Spleen (tissue), 13 donors: ENCODE data around the gene ANO2. TPM values are rescaled to one million over a fixed set of nuclear protein-coding genes. Genes with fewer than 3 reads are reported as not detected.

Experiments
- DNase-seq: peaks from one replicate; pipeline ENCODE4 v3.0.0-alpha.2; 2020
- H3K27ac ChIP-seq, 8 donors: fragments of 200-600 bp; sonication (generic) in 7 of 8; 1 replicate in 4 of 8; 2 replicates in 4 of 8; pipeline versions ENCODE4 v1.5.0 to v1.8.0; 2016 to 2021; ENCODE audit warnings: inconsistent platforms in 4 of 8, mild to moderate bottlenecking in 4 of 8, moderate library complexity in 1 of 8
- H3K27me3 ChIP-seq, 7 donors: fragments of 200-600 bp; sonication (generic) in 6 of 7; replicated peaks in 1 of 7; 1 replicate in 4 of 7; 2 replicates in 3 of 7; pipeline versions ENCODE4 v1.5.0 to v1.8.0; 2016 to 2021; ENCODE audit warnings: inconsistent platforms in 3 of 7, mild to moderate bottlenecking in 1 of 7
- H3K36me3 ChIP-seq, 6 donors: fragments of 200-600 bp; sonication (generic) in 5 of 6; 1 replicate in 4 of 6; 2 replicates in 2 of 6; pipeline versions ENCODE4 v1.5.0 to v1.8.0; 2016 to 2021; ENCODE audit warnings: inconsistent platforms in 2 of 6
- H3K4me1 ChIP-seq, 6 donors: fragments of 200-600 bp; sonication (generic) in 5 of 6; 1 replicate in 3 of 6; 2 replicates in 3 of 6; pipeline versions ENCODE4 v1.5.0 to v1.8.0; 2016 to 2021; ENCODE audit warnings: inconsistent platforms in 3 of 6
- H3K4me3 ChIP-seq, 8 donors: fragments of 200-600 bp; sonication (generic) in 7 of 8; 1 replicate in 4 of 8; 2 replicates in 4 of 8; pipeline versions ENCODE4 v1.5.0 to v1.8.0; 2016 to 2021; ENCODE audit warnings: inconsistent platforms in 4 of 8, mild to moderate bottlenecking in 4 of 8, moderate library complexity in 2 of 8
- H3K9me3 ChIP-seq, 8 donors: fragments of 200-600 bp; sonication (generic) in 7 of 8; 1 replicate in 4 of 8; 2 replicates in 4 of 8; pipeline versions ENCODE4 v1.5.0 to v1.8.0; 2016 to 2021; ENCODE audit warnings: inconsistent platforms in 4 of 8
- CTCF ChIP-seq, 11 experiments: fragments of 200-600 bp in 7 of 11; fragments of 450-650 bp in 4 of 11; sonication (generic) in 4 of 11; IDR thresholded peaks in 8 of 11; conservative IDR thresholded peaks in 3 of 11; 1 replicate in 7 of 11; 2 replicates in 4 of 11; pipeline versions ENCODE4 v1.4.0 to v1.8.0; 2016 to 2021; ENCODE audit warnings: antibody characterized with exemption in 11 of 11, inconsistent platforms in 4 of 11, mild to moderate bottlenecking in 1 of 11
- POLR2A ChIP-seq, 3 donors: fragments of 450-650 bp; IDR thresholded peaks; one replicate each; pipeline ENCODE4 v1.5.1; 2017; ENCODE audit warnings: antibody characterized with exemption in 3 of 3, mild to moderate bottlenecking in 1 of 3
- POLR2AphosphoS5 ChIP-seq, 3 donors: sonication (generic); formaldehyde crosslinking; IDR thresholded peaks; one replicate each; pipeline ENCODE4 v1.5.1; 2017; ENCODE audit warnings: antibody characterized with exemption in 3 of 3
- WGBS, 5 donors: extraction: QIAGEN DNeasy Blood & Tissue Kit in 3 of 5; methylation state at CpG; one replicate each; pipeline versions ENCODE4 v1.1.5 to v1.1.7; 2013 to 2018; 5-methylcytosine and 5-hydroxymethylcytosine counted together
- intact Hi-C: fragments of 100-400 bp; cut with DNase I; formaldehyde crosslinking; loops from one replicate; pipeline ENCODE4 v1.15.0; 2023; ENCODE audit warnings: low total_unique reads
- long read RNA-seq, 2 donors: transcript quantifications; one replicate each; lab custom pipeline, GENCODE V29; 2026
- polyA plus RNA-seq, 3 donors: library from polyadenylated mRNA; stranded (reverse); fragments of 200-250 nt; gene quantifications; one replicate each; pipeline ENCODE4 v1.2.1, GENCODE V29; 2013
- total RNA-seq, 7 donors: library from RNA; depleted of rRNA in 3 of 7; stranded (reverse); fragments of >200 nt in 3 of 7; fragmentation: NEBNext Ultra II Directional in 4 of 7; extraction: Animal tissue kit (Norgen Biotek cat#: 25700) in 4 of 7; gene quantifications; one replicate each; pipeline versions ENCODE4 v1.1.0 to v1.2.1, GENCODE V29; 2016 to 2021
- donor health status: healthy with polysubstance abuse.
- donor health status: DM: no; HTN: no; CAD: no; lungs with moderate emphysema.
- donor health status: DM: no; HTN: no; CAD: no.
- donor health status: Bipolar disorder and iron deficiency.
- donor health status: healthy.
- donor health status: DM: no; HTN: no; CAD: no.
- donor health status: DM: yes; HTN: yes; CAD: no.

The ANO2 gene
- total RNA-seq (10 to 100 TPM; 10.5 to 35.1 (median 15.7) TPM), polyA plus RNA-seq (1 to 10 TPM; 1.1 to 3.5 (median 2.1) TPM)
- long read RNA-seq, donor 1 = 0 reads
- long read RNA-seq, donor 2 = 0 reads

GRCh38 chr12:5945071-5946008, at the start of gene ANO2:
TSS of gene ANO2 (minus strand) at chr12:5945259. CDS start at chr12:5945217, 42 bp downstream.
- no peaks in the 10 kb centered on the region for H3K9me3 ChIP-seq
- 8 to 25% (median 15%) methylated on average over 13 to 66 of the region's 66 CpGs for WGBS, 5 donors
- intact Hi-C loops = no loop called here
- H3K27me3 ChIP-seq = peaks cover 0 to 71% (median 28%) of the 10 kb centered on the region in 7 donors
- H3K36me3 ChIP-seq = peaks cover 0 to 20% (median 10%) of the 10 kb centered on the region in 6 donors
- H3K27ac ChIP-seq = no peak within 1 kb of the TSS
- H3K4me1 ChIP-seq = peaks cover 0 to 13% (median 4%) of the 10 kb centered on the region in 6 donors
- H3K4me3 ChIP-seq = peak within 1 kb of the TSS in 4 of 8 donors; percentile 8 to 49 (median 14)
- no peak for DNase-seq
- peak in 1 of 3 donors; percentile 7 for TF ChIP-seq POLR2AphosphoS5 (IDR thresholded peaks at IDR 0.05)
- TF ChIP-seq POLR2A (IDR thresholded peaks at IDR 0.05) = no peak

GRCh38 chr12:5989621-5990020, 44.6 kb upstream of the ANO2 start:
- Histone ChIP-seq H3K36me3 (peaks cover 0 to 43% (median 6%) of the 10 kb centered on the region in 6 donors), H3K9me3 (no peaks in the 10 kb centered on the region), H3K4me3 (no peak overlapping the region), H3K27me3 (peaks cover 0 to 8% (median 0%) of the 10 kb centered on the region in 7 donors), H3K4me1 (peaks cover 0 to 4% (median 0%) of the 10 kb centered on the region in 6 donors), H3K27ac (no peak overlapping the region)
- intact Hi-C loops = loop anchor here (2.0 to 5.0 kb wide), 2 partner anchors 48 to 295 kb away; no protein-coding TSS in a partner anchor
- 83 to 92% (median 89%) methylated on average over 3 of the region's 3 CpGs for WGBS, 5 donors
- DNase-seq = no peak
- TF ChIP-seq CTCF (IDR thresholded peaks at IDR 0.05 in 8 of 11, conservative IDR thresholded peaks at IDR 0.05 in 3 of 11) (no peak), POLR2A (IDR thresholded peaks at IDR 0.05) (no peak), POLR2AphosphoS5 (IDR thresholded peaks at IDR 0.05) (no peak)

GRCh38 chr12:5988659-5989116, 43.6 kb upstream of the ANO2 start:
- intact Hi-C loops = loop anchor here (2.0 kb wide), 1 partner anchor 296 kb away; no protein-coding TSS in a partner anchor
- peaks cover 0 to 38% (median 5%) of the 10 kb centered on the region in 6 donors for H3K36me3 ChIP-seq
- TF ChIP-seq POLR2AphosphoS5 (IDR thresholded peaks at IDR 0.05) = peak in 2 of 3 donors; percentile 51 to 52
- peak; percentile 66 to 95 (median 89) for TF ChIP-seq CTCF (IDR thresholded peaks at IDR 0.05 in 8 of 11, conservative IDR thresholded peaks at IDR 0.05 in 3 of 11)
- no peak for TF ChIP-seq POLR2A (IDR thresholded peaks at IDR 0.05)
- H3K4me3 ChIP-seq = no peak overlapping the region
- H3K27ac ChIP-seq = no peak overlapping the region
- 2 to 9% (median 7%) methylated on average over 10 of the region's 10 CpGs for WGBS, 5 donors
- peak; percentile 94 for DNase-seq
- H3K4me1 ChIP-seq = peaks cover 0 to 4% (median 0%) of the 10 kb centered on the region in 6 donors
- no peaks in the 10 kb centered on the region for H3K9me3 ChIP-seq
- H3K27me3 ChIP-seq = peaks cover 0 to 8% (median 0%) of the 10 kb centered on the region in 7 donors

- no peak for TF ChIP-seq POLR2A (IDR thresholded peaks at IDR 0.05)
- no peak for TF ChIP-seq CTCF (IDR thresholded peaks at IDR 0.05 in 8 of 11, conservative IDR thresholded peaks at IDR 0.05 in 3 of 11)
- no peak for TF ChIP-seq POLR2AphosphoS5 (IDR thresholded peaks at IDR 0.05)
- intact Hi-C loops = loop anchor here (2.0 kb wide), 1 partner anchor 297 kb away; no protein-coding TSS in a partner anchor
- no peak overlapping the region for H3K4me3 ChIP-seq
- 72 to 81% (median 75%) methylated on average over 10 of the region's 10 CpGs for WGBS, 5 donors
- H3K36me3 ChIP-seq = peaks cover 0 to 37% (median 5%) of the 10 kb centered on the region in 6 donors
- peaks cover 0 to 8% (median 0%) of the 10 kb centered on the region in 7 donors for H3K27me3 ChIP-seq
- H3K27ac ChIP-seq = no peak overlapping the region
- H3K9me3 ChIP-seq = no peaks in the 10 kb centered on the region
- peaks cover 0 to 4% (median 0%) of the 10 kb centered on the region in 6 donors for H3K4me1 ChIP-seq
- no peak for DNase-seq
Measured at GRCh38 chr12:5988088-5988487, 43.0 kb upstream of the ANO2 start.
